Kidney (tissue), 14 donors: Measurements from ENCODE around the gene LHFPL3. TPM values are rescaled to one million over a fixed set of nuclear protein-coding genes. Genes with fewer than 3 reads are reported as not detected.

ENCODE experiments used
- DNase-seq, 5 donors: peaks; one replicate each; pipeline ENCODE4 v3.0.0-alpha.2; 2013 to 2020
- FAIRE-seq: peaks from 2 replicates; lab custom pipeline; 2012; peaks lifted over from hg19 to GRCh38; lab: Jason Lieb, UNC
- H3K27ac ChIP-seq, 2 donors: one replicate each; pipeline ENCODE4 v1.7.0; 2013; ENCODE audit warnings: low read depth in 2 of 2, low read length in 2 of 2, inconsistent platforms in 1 of 2
- H3K27me3 ChIP-seq: one replicate; pipeline ENCODE4 v1.7.1; 2013; ENCODE audit warnings: low read length, inconsistent platforms; ENCODE audit not compliant: control insufficient read depth, insufficient read depth
- H3K36me3 ChIP-seq, 3 donors: one replicate each; pipeline versions ENCODE4 v1.7.0 to v1.7.1; 2013; ENCODE audit warnings: low read length in 3 of 3, control low read depth in 1 of 3, inconsistent platforms in 1 of 3; ENCODE audit not compliant: insufficient read depth in 3 of 3, control insufficient read depth in 2 of 3
- H3K4me1 ChIP-seq, 3 donors: one replicate each; pipeline versions ENCODE4 v1.7.0 to v1.7.1; 2013; ENCODE audit warnings: low read length in 3 of 3, inconsistent platforms in 1 of 3, low read depth in 1 of 3; ENCODE audit not compliant: control insufficient read depth in 2 of 3, insufficient read depth in 2 of 3
- H3K4me3 ChIP-seq, 3 donors: one replicate each; pipeline versions ENCODE4 v1.7.0 to v1.8.1; 2013; ENCODE audit warnings: low read length in 3 of 3, control low read depth in 1 of 3, inconsistent platforms in 1 of 3
- H3K9ac ChIP-seq, 3 donors: one replicate each; pipeline versions ENCODE4 v1.7.0 to v1.7.1; 2013; ENCODE audit warnings: low read length in 3 of 3, control low read depth in 1 of 3, inconsistent platforms in 1 of 3
- H3K9me3 ChIP-seq, 3 donors: one replicate each; pipeline versions ENCODE4 v1.7.0 to v1.7.1; 2013; ENCODE audit warnings: low read length in 3 of 3, control low read depth in 1 of 3, inconsistent platforms in 1 of 3; ENCODE audit not compliant: control insufficient read depth in 2 of 3, insufficient read depth in 1 of 3
- CTCF ChIP-seq: IDR thresholded peaks from 3 replicates; pipeline ENCODE4 v1.5.1; 2012; ENCODE audit warnings: mild to moderate bottlenecking, moderate library complexity, borderline replicate concordance; ENCODE audit not compliant: insufficient read depth; ENCODE audit errors: extremely low read depth
- intact Hi-C: fragments of 100-400 bp; cut with DNase I; formaldehyde crosslinking; loops from one replicate; pipeline ENCODE4 v1.11.1; 2022
- polyA plus RNA-seq: library from polyadenylated mRNA; stranded (reverse); fragments of 350-450 nt; fragmentation: Illumina TruSeq; extraction: RNeasy Lipid Tissue Mini Kit (QIAGEN cat#74804); gene quantifications from one replicate; pipeline ENCODE4 v1.2.3, GENCODE V29; 2014; ENCODE audit warnings: low read depth, low replicate concordance; ENCODE audit not compliant: insufficient read depth
- total RNA-seq: library from RNA; stranded (reverse); fragmentation: NEBNext Ultra II Directional; extraction: Animal tissue kit (Norgen Biotek cat#: 25700); gene quantifications from one replicate; pipeline ENCODE4 v1.2.1, GENCODE V29; 2021
- donor health status: control.
- donor health status: control.
- donor health status: control.
- donor health status: control.
- donor health status: control.
- donor health status: DM: yes; HTN: yes; CAD: no.
- donor health status: Normal renal cell carcinoma (clear cell type).

The LHFPL3 gene
- total and polyA plus RNA-seq, 2 donors from 2014 or later = not detected

GRCh38 chr7:104434129-104434528, 105.7 kb downstream of the LHFPL3 start:
- intact Hi-C loops = no loop called here
- Histone ChIP-seq H3K36me3 (no peaks in the 10 kb centered on the region), H3K27me3 (no peaks in the 10 kb centered on the region), H3K27ac (no peak overlapping the region), H3K4me1 (no peaks in the 10 kb centered on the region), H3K9ac (no peak overlapping the region), H3K4me3 (no peak overlapping the region), H3K9me3 (no peaks in the 10 kb centered on the region)
- TF ChIP-seq CTCF = no peak
- FAIRE-seq (no peak), DNase-seq (no peak)

GRCh38 chr7:104442481-104442880, 114.1 kb downstream of the LHFPL3 start:
- H3K9ac ChIP-seq = no peak overlapping the region
- no peak for DNase-seq
- no peak for TF ChIP-seq CTCF
- H3K4me3 ChIP-seq = no peak overlapping the region
- no peaks in the 10 kb centered on the region for H3K4me1 ChIP-seq
- H3K9me3 ChIP-seq = no peaks in the 10 kb centered on the region
- no peaks in the 10 kb centered on the region for H3K36me3 ChIP-seq
- no peak for FAIRE-seq
- no peak overlapping the region for H3K27ac ChIP-seq
- intact Hi-C loops = no loop called here
- no peaks in the 10 kb centered on the region for H3K27me3 ChIP-seq

GRCh38 chr7:104444017-104444416, 115.6 kb downstream of the LHFPL3 start:
- DNase-seq (no peak), FAIRE-seq (no peak)
- Histone ChIP-seq H3K4me1 (no peaks in the 10 kb centered on the region), H3K9ac (no peak overlapping the region), H3K9me3 (no peaks in the 10 kb centered on the region), H3K4me3 (no peak overlapping the region), H3K27ac (no peak overlapping the region), H3K27me3 (no peaks in the 10 kb centered on the region), H3K36me3 (no peaks in the 10 kb centered on the region)
- no peak for TF ChIP-seq CTCF
- intact Hi-C loops = no loop called here

- DNase-seq = no peak
- intact Hi-C loops = no loop called here
- Histone ChIP-seq H3K4me1 (no peaks in the 10 kb centered on the region), H3K27ac (no peak overlapping the region), H3K4me3 (no peak overlapping the region), H3K9me3 (no peaks in the 10 kb centered on the region), H3K9ac (no peak overlapping the region), H3K36me3 (no peaks in the 10 kb centered on the region), H3K27me3 (no peaks in the 10 kb centered on the region)
- FAIRE-seq = no peak
- no peak for TF ChIP-seq CTCF
These were observed 117.0 kb downstream of the LHFPL3 start for GRCh38 chr7:104445393-104445792.
